ENCODE results near the gene TMEM217. TPM values are rescaled to one million over a fixed set of nuclear protein-coding genes. Genes with fewer than 3 reads are reported as not detected.

The TMEM217 gene
- total and polyA plus RNA-seq, 2 of the 8 experiments (the other 6 are each of a cell fraction or from before 2014, with no cell fraction given) = 0.60 to 1.1 TPM

GRCh38 chr6:37169496-37170272 lies 88.3 kb downstream of the TMEM217 start, which contains the start of gene PIM1:
Gene PIM1, plus strand, starts transcription at chr6:37170152. Its CDS starts 424 bp downstream, at chr6:37170576.
- Histone ChIP-seq H3K4me1 (replicated peaks in 1 of 4; ENCODE audit: control insufficient read depth in 3 of 4, insufficient read depth in 4 of 4, low read length in 3 of 4) (peaks cover 6 to 14% (median 10%) of the 10 kb centered on the region in 4 experiments; a peak in 5 of 7 replicates), H4K20me1 (replicated peaks in 1 of 2; ENCODE audit: control insufficient read depth in 1 of 2, insufficient read depth in 2 of 2, low read length in 2 of 2) (peaks cover 22% of the 10 kb centered on the region in 2 experiments), H2BK5ac (ENCODE audit: low read depth, low read length) (peak within 1 kb of the TSS; percentile 92), H3K18ac (ENCODE audit: extremely low read depth, low read length) (peak within 1 kb of the TSS; percentile 99), H3K79me1 (ENCODE audit: low read depth, low read length) (peaks cover 10% of the 10 kb centered on the region), H3K4me2 (ENCODE audit: insufficient read depth in 1 of 2, low read depth in 2 of 2, low read length in 2 of 2) (peak within 1 kb of the TSS; percentile 75 to 98), H3K4me3 (ENCODE audit: extremely low read depth in 1 of 4, insufficient read depth in 2 of 4, low read depth in 3 of 4, low read length in 4 of 4) (peak within 1 kb of the TSS; percentile 92 to 99 (median 94)), H3K23ac (ENCODE audit: insufficient read length) (no peak within 1 kb of the TSS), H2BK20ac (ENCODE audit: low read length) (no peak within 1 kb of the TSS), H2BK15ac (ENCODE audit: low read length) (peak within 1 kb of the TSS; percentile 10; the same call in 1 of the 2 replicates), H3K36me3 (ENCODE audit: control insufficient read depth in 2 of 4, insufficient read depth in 4 of 4, low read length in 3 of 4) (peaks cover 19 to 33% (median 25%) of the 10 kb centered on the region in 4 experiments), H2BK120ac (replicated peaks; ENCODE audit: low read depth, low read length) (peak within 1 kb of the TSS; percentile 1), H2BK12ac (ENCODE audit: low read depth, low read length) (peak within 1 kb of the TSS; percentile 99), H3K23me2 (ENCODE audit: low read depth, low read length) (peaks cover 10% of the 10 kb centered on the region), H3K27me3 (replicated peaks in 1 of 4; ENCODE audit: control insufficient read depth in 3 of 4, extremely low read depth in 1 of 4, insufficient read depth in 3 of 4, low read length in 3 of 4) (no peaks in the 10 kb centered on the region), H3K27ac (ENCODE audit: low read depth, low read length) (peak within 1 kb of the TSS; percentile 97), H3K56ac (replicated peaks; ENCODE audit: insufficient read length, low read depth, low read length) (peak within 1 kb of the TSS; percentile 56), H3K14ac (ENCODE audit: insufficient read length) (no peak within 1 kb of the TSS), H3K4ac (replicated peaks; ENCODE audit: insufficient read length, low read depth, low read length) (peak within 1 kb of the TSS; percentile 44), H2AFZ (ENCODE audit: low read length) (0 out of 2 replicates have a peak within 1 kb of the TSS, but pooled peaks have one; percentile 2), H4K91ac (replicated peaks; ENCODE audit: insufficient read length, low read length) (peak within 1 kb of the TSS; percentile 37), H4K8ac (ENCODE audit: extremely low read depth, insufficient read depth, low read length) (peak within 1 kb of the TSS; percentile 97), H3K9me3 (ENCODE audit: insufficient read depth in 2 of 2, low read depth in 1 of 2, low read length in 1 of 2) (no peaks in the 10 kb centered on the region), H3K79me2 (ENCODE audit: control insufficient read depth in 1 of 2, insufficient read depth in 2 of 2, low read length in 2 of 2) (peaks cover 11 to 40% of the 10 kb centered on the region in 2 experiments; a peak in 3 of 4 replicates), H3K9ac (replicated peaks in 1 of 4; ENCODE audit: extremely low read depth in 1 of 4, low read depth in 3 of 4, low read length in 3 of 4) (peak within 1 kb of the TSS; percentile 83 to 97 (median 95)), H2AK5ac (ENCODE audit: low read depth, low read length) (peak within 1 kb of the TSS; percentile 79; the same call in 1 of the 2 replicates), H4K5ac (ENCODE audit: insufficient read length, low read depth, low read length) (peak within 1 kb of the TSS; percentile 55)
- no peak for FAIRE-seq
- DNase-seq (ENCODE audit: low read depth in 1 of 2, low spot score in 2 of 2) = peak; percentile 92 to 93
- ChIA-PET POLR2A (ENCODE audit: partially characterized antibody) (interaction anchor here (0.9 to 27.8 kb wide), 15 partner anchors 9 to 146 kb away, joined by 3 to 1024 read pairs (median 9); no protein-coding TSS in a partner anchor), CTCF (ENCODE audit: partially characterized antibody) (interaction anchor here (0.7 to 9.9 kb wide), 12 partner anchors 31 to 144 kb away, joined by 3 to 192 read pairs (median 17); partner anchors contain the start of genes TBC1D22B and TMEM217)
- 1% methylated on average over 20 of the region's 90 CpGs; no CpG with 5 or more reads in 1 of the 2 experiments for WGBS, 2 experiments (ENCODE audit: extremely low coverage in 1 of 2, insufficient coverage in 1 of 2, insufficient read length in 1 of 2, insufficient replicate concordance in 2 of 2, low coverage in 1 of 2, low lambda C conversion rate in 2 of 2, missing lambda C conversion rate in 1 of 2)
- TF ChIP-seq SRF (IDR thresholded peaks at IDR 0.05; ENCODE audit: low read depth, low read length) = no peak
- TF ChIP-seq ZNF274 (IDR thresholded peaks at IDR 0.05; ENCODE audit: borderline replicate concordance, extremely low read depth, low read length) = no peak
- TF ChIP-seq NRF1 (IDR thresholded peaks at IDR 0.05; ENCODE audit: low read depth, low read length) = no peak
- peak; percentile 78 for TF ChIP-seq MAX (IDR thresholded peaks at IDR 0.05)
- TF ChIP-seq GTF2F1 (IDR thresholded peaks at IDR 0.05; ENCODE audit: borderline replicate concordance, low read depth, low read length) = peak; percentile 54; the same call in 1 of the 2 replicates
- no peak for TF ChIP-seq TCF12 (IDR thresholded peaks at IDR 0.05; ENCODE audit: low read depth, low read length)
- TF ChIP-seq SP2 (IDR thresholded peaks at IDR 0.05; ENCODE audit: low read length) = no peak
- TF ChIP-seq HDAC2 (IDR thresholded peaks at IDR 0.05; ENCODE audit: borderline replicate concordance in 1 of 2, low read depth in 2 of 2, low read length in 2 of 2) = 0 out of 4 replicates have a peak, but pooled peaks of 1 of the 2 experiments have one; percentile 9
